GM19099 (cell line): Measurements from ENCODE around the gene GALP.

ENCODE experiments used
- POLR2A ChIP-seq: IDR thresholded peaks from 3 replicates; pipeline ENCODE4 v1.6.1; 2011; ENCODE audit warnings: low read depth; ENCODE audit not compliant: insufficient read length; ENCODE audit errors: extremely low read depth

GALP gene

GRCh38 chr19:56209091-56209490 is 33.3 kb downstream of the GALP start:
- no peak for TF ChIP-seq POLR2A

GRCh38 chr19:56211718-56212117 is 35.9 kb downstream of the GALP start:
- no peak for TF ChIP-seq POLR2A

GRCh38 chr19:56217039-56217949 is 41.5 kb downstream of the GALP start:
- no peak for TF ChIP-seq POLR2A

- TF ChIP-seq POLR2A: no peak
These were observed 43.2 kb downstream of the GALP start for GRCh38 chr19:56218961-56219360.

- no peak for TF ChIP-seq POLR2A
These were observed 46.0 kb downstream of the GALP start for GRCh38 chr19:56221851-56222250.

GRCh38 chr19:56222901-56223300 is 47.1 kb downstream of the GALP start:
- TF ChIP-seq POLR2A: no peak

GRCh38 chr19:56223481-56223880 is 47.7 kb downstream of the GALP start:
- no peak for TF ChIP-seq POLR2A
